ENCODE results near the gene KLHL36. TPM values are rescaled to one million over a fixed set of nuclear protein-coding genes. Genes with fewer than 3 reads are reported as not detected.

The KLHL36 gene
- polyA plus RNA-seq: 10 to 100 TPM; 16.1 to 29.2 (median 17.8) TPM

GRCh38 chr16:84647828-84648594 is at the start of gene KLHL36:
KLHL36 (plus strand) TSS chr16:84648511; CDS start chr16:84650868, 2,357 bp downstream.
- WGBS, 3 donors: 4 to 8% (median 7%) methylated on average over 45 to 75 of the region's 77 CpGs
- peak within 1 kb of the TSS; percentile 51 for H3K27ac ChIP-seq (ENCODE audit: low read depth, low read length)

GRCh38 chr16:84599521-84600202 is 48.6 kb upstream of the KLHL36 start:
- WGBS, 3 donors: 4 to 33% (median 10%) methylated on average over 12 of the region's 12 CpGs

GRCh38 chr16:84600343-84601229 is 47.7 kb upstream of the KLHL36 start:
- 68 to 85% (median 74%) methylated on average over 25 of the region's 25 CpGs for WGBS, 3 donors
- peak overlapping the region; percentile 79 for H3K27ac ChIP-seq (ENCODE audit: low read depth, low read length)

More at GRCh38 chr16:84599521-84600202, 48.6 kb upstream of the KLHL36 start:
- peak overlapping the region; percentile 91 for H3K27ac ChIP-seq (ENCODE audit: low read depth, low read length)

GRCh38 chr16:84603140-84603816 is 45.0 kb upstream of the KLHL36 start:
- peak overlapping the region; percentile 86 for H3K27ac ChIP-seq (ENCODE audit: low read depth, low read length)
- 31 to 68% (median 36%) methylated on average over 23 of the region's 23 CpGs for WGBS, 3 donors

- 75 to 80% (median 75%) methylated on average over 9 to 10 of the region's 10 CpGs for whole genome bisulfite sequencing, 3 donors
- no peak overlapping the region for H3K27ac ChIP-seq (ENCODE audit: low read depth, low read length)
These were observed 44.4 kb upstream of the KLHL36 start for GRCh38 chr16:84603940-84604339.

GRCh38 chr16:84604477-84605013 is 43.8 kb upstream of the KLHL36 start:
- no peak overlapping the region for H3K27ac ChIP-seq (ENCODE audit: low read depth, low read length)
- 69 to 81% (median 78%) methylated on average over 9 of the region's 9 CpGs for WGBS, 3 donors

GRCh38 chr16:84605339-84605848 is 42.9 kb upstream of the KLHL36 start:
- H3K27ac ChIP-seq (ENCODE audit: low read depth, low read length): no peak overlapping the region
- WGBS, 3 donors: 86 to 96% (median 91%) methylated on average over 6 of the region's 6 CpGs

GRCh38 chr16:84606081-84606875 is 42.0 kb upstream of the KLHL36 start:
- 86 to 89% (median 87%) methylated on average over 14 of the region's 14 CpGs for WGBS, 3 donors
- H3K27ac ChIP-seq (ENCODE audit: low read depth, low read length): no peak overlapping the region

GRCh38 chr16:84607061-84607460 is 41.2 kb upstream of the KLHL36 start:
- WGBS, 3 donors: 95 to 99% (median 98%) methylated on average over 13 of the region's 13 CpGs
- no peak overlapping the region for H3K27ac ChIP-seq (ENCODE audit: low read depth, low read length)

GRCh38 chr16:84607694-84608093 is 40.6 kb upstream of the KLHL36 start:
- H3K27ac ChIP-seq (ENCODE audit: low read depth, low read length): no peak overlapping the region
- 51 to 79% (median 63%) methylated on average over 7 of the region's 7 CpGs for WGBS, 3 donors

- H3K27ac ChIP-seq (ENCODE audit: low read depth, low read length): no peak overlapping the region
- 81 to 83% (median 81%) methylated on average over 6 of the region's 6 CpGs for WGBS, 3 donors
These were observed 40.0 kb upstream of the KLHL36 start for GRCh38 chr16:84608282-84608681.

- no peak overlapping the region for H3K27ac ChIP-seq (ENCODE audit: low read depth, low read length)
- 65 to 86% (median 67%) methylated on average over 6 of the region's 6 CpGs for WGBS, 3 donors
These were observed 38.6 kb upstream of the KLHL36 start for GRCh38 chr16:84609563-84610177.

GRCh38 chr16:84610376-84610775 is 37.9 kb upstream of the KLHL36 start:
- 88 to 96% (median 95%) methylated on average over 1 of the region's 1 CpG for WGBS, 3 donors
- H3K27ac ChIP-seq (ENCODE audit: low read depth, low read length): no peak overlapping the region

GRCh38 chr16:84611041-84611440 is 37.3 kb upstream of the KLHL36 start:
- WGBS, 3 donors: 31 to 62% (median 52%) methylated on average over 4 of the region's 4 CpGs
- H3K27ac ChIP-seq (ENCODE audit: low read depth, low read length): no peak overlapping the region

GRCh38 chr16:84612686-84613085 is 35.6 kb upstream of the KLHL36 start:
- no peak overlapping the region for H3K27ac ChIP-seq (ENCODE audit: low read depth, low read length)
- 95 to 97% (median 97%) methylated on average over 7 of the region's 7 CpGs for WGBS, 3 donors

GRCh38 chr16:84613408-84614072 is 34.8 kb upstream of the KLHL36 start:
- H3K27ac ChIP-seq (ENCODE audit: low read depth, low read length): no peak overlapping the region
- 79 to 88% (median 82%) methylated on average over 7 of the region's 7 CpGs for WGBS, 3 donors
